NCI-H1105 (cell line): ENCODE results near the gene ANKLE2.
"Not testable (repeated sequence)": the region's sequence is repeated elsewhere in the genome, so short reads cannot be mapped to it uniquely, and the experiment has no call there.

Experiments used
- DNase-seq: peaks from one replicate; lab custom pipeline; 2025; lab: John Stamatoyannopoulos, UW

The ANKLE2 gene

DNA sequence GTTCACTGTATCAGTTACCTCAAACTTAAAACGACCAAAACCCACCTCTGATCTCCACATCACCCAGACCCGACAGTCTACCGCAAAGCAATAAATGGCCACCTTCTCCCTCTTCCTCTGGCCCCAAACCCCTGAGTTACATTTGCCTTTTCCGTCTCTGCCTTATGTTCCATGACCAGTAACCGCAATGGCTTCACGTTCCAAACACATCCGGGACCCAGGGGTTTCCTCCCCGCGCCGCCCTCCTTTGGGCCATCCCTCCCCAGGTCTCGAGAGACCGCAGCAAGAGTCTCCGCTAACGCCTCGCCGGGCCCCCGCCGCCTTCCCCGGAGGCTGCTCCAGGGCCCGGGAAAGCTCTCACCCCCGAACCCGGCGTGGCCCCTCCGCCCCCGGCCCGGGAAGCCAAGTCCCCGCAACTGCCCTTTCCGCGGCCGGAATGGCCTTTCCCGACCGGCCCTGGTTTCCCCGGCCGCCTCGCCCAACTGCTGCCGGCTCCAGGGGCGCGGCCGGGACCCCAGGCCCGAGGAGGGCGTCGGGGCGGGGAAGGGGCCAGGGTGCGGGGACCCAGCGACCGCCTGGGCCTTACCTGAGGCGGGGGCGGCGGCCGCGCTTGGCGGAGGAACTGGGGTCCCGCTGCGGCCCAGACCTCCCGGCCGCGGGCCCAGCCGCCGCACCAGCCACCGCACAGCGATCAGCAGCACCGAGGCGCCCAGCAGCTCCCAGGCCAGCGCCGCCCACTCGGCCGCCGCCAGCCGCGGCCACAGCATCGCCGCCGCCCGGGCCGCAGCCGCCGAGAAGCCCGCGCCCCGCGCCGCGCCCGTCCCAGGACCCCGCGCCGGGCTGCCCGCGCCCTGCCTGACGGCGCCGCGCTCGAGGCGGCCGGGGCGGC lies at the start of gene ANKLE2:
TSS of gene ANKLE2 (minus strand) at position 801 of the 889 bp plus-strand sequence. CDS start at position 767, 34 bp downstream.
- no peak for DNase-seq

DNA sequence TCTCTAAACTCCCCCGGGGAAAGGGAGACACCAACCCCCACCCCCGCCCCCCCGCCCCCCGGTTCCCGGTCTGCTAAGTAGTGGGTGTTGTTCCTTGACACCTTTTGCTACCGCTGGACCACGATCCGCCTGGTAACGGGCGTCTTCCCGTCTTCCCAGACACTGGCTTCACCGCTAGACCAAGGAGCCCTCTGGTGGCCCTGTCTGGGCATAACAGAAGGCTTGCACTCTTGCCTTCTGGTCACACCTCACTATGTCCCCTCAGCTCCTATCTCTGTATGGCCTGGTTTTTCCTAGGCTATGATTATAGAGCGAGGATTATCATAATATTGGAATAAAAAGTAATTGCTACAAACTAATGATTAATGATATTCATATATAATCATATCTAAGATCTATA lies 47.8 kb upstream of the ANKLE2 start:
- not testable (repeated sequence) for DNase-seq

- no peak for DNase-seq
Measured at GRCh38 chr12:132807295-132808092, 45.9 kb upstream of the ANKLE2 start.

- DNase-seq: no peak
Measured at GRCh38 chr12:132806857-132807256, 45.2 kb upstream of the ANKLE2 start.

DNA sequence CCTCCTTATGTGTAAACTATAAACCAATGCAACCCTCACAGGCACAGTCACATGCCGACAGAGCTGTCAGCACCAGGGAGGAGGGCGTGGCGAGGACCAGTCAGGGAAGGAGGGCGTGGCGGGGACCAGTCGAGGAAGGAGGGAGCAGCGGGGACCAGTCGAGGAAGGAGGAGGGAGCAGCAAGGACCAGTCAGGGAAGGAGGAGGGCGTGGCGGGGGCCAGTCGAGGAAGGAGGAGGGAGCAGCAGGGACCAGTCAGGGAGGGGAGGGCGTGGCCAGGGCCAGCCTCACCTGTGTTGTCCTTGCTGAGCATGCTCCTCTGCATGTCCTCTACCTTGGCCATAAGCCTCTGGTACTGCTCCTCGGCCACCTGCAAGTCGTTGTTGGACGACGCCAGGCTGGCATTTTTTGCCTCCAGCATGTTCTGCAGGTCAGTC lies 42.8 kb upstream of the ANKLE2 start:
- no peak for DNase-seq

DNA sequence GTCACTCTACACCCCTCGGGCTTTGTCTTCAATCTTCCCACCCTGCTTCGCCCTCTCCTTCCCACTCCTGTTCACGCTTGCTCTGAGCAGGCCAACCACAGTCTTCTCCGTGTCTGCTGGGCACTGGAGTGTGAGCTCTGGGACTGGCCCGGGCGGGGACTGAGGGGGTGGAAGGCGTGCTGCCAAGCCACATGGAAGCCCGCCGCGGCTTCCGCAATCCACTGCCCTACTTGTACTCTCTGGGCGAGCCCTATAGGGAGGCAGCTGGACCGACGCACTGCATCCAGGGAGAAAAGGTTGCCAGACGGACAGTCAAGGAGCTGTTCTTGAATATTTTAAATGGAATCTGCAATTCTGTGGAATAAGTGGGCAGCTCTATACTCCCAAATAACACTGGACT lies 42.3 kb upstream of the ANKLE2 start:
- no peak for DNase-seq

DNA sequence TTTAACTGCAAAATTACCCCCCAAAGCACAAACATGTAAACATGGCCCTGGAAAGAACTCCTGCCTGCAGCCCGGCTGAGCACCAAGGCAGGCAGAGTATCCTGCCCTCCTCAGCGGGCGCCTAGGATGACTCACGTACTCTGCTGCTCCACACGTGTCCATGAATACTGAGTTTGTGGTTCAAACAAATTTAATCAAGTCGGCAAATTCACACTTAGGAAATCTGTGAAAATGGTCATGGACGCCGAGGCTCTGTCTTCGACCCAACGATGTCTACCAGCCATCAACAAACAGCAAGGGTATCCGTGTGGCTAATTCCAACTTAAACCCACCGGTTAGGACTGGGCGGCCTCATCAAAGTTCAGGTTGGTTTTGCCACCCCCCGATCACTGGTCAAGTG lies 41.5 kb upstream of the ANKLE2 start:
- DNase-seq: no peak

GRCh38 chr12:132801741-132802140 lies 40.1 kb upstream of the ANKLE2 start:
- no peak for DNase-seq

GRCh38 chr12:132798836-132799235 lies 37.2 kb upstream of the ANKLE2 start:
- no peak for DNase-seq

DNA sequence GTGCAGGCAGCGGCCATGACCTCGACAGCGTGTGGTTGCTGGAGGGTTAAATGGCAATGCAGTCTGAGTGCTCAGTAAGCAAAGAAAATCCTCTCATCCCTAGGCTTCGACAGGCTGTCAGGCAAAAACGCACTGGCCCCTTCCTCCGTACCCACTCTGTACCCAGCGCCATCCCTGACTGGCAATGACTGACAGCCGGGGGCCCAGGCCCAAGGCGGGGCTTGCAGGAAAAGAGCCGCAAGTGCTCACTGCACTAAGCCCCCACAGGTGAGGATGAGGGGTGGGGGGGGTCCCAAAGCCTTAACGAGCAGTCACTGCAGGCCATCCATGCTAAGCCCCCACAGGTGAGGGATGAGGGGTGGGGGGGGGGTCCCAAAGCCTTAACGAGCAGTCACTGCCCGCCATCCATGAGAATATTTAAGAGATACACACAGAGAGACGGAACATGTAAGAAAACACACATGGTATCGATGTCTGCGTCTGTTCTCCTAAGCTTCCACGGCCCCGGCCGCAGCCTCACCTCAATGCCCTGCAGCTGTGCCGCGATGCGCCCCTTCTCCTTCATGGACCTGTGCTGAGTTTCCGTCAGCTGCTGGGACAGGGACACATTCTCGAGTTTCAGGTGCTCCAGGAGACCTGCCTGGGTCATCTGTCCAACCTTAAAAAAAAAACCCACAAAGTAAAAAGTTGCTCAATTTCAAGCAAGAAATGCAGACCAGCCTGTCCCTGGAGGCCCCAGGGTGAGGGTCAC lies 36.4 kb upstream of the ANKLE2 start:
- no peak for DNase-seq

DNA sequence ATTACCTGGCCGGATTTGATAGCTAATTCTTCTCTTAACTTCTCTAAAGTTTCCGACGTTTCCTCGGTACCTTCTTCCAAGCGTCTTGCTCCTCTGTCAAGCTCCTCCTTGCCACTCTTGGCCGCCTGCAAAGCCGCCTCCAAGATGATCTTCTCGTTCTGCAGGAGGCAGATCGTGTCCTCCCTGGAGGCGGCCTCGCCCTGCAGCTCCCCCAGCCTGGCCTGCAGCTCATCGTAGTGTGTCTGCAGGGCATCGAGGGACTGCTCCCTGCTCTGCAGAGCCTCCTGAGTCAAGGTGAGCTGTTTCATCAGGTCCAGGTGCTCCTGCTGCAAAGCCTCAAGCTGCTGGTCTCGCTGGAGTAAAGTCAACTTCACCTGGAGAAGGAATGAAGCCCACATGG lies 34.2 kb upstream of the ANKLE2 start:
- DNase-seq: no peak

DNA sequence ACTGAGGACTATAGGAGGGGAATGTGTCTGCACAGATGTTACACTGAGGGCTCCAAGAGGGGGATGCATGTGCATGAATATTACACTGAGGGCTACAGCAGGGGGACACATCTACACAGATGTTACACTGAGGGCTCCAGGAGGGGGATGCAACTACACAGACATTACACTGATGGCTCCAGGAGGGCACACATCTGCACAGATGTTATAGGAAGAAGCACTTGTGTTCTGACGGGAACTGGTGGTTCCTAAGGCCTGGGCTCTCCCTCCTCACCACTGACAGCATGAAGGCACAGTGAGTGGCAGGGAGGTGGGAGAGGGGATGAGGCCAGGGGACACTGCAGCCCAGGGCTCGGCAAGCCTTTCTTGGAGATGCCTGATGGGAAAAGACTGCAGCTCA lies 30.3 kb upstream of the ANKLE2 start:
- not testable (repeated sequence) for DNase-seq

- no peak for DNase-seq
Measured at GRCh38 chr12:132789099-132789471, 27.5 kb upstream of the ANKLE2 start.

GRCh38 chr12:132788375-132789098 lies 26.9 kb upstream of the ANKLE2 start:
- DNase-seq: no peak

GRCh38 chr12:132787877-132788276 lies 26.2 kb upstream of the ANKLE2 start:
- DNase-seq: no peak

DNA sequence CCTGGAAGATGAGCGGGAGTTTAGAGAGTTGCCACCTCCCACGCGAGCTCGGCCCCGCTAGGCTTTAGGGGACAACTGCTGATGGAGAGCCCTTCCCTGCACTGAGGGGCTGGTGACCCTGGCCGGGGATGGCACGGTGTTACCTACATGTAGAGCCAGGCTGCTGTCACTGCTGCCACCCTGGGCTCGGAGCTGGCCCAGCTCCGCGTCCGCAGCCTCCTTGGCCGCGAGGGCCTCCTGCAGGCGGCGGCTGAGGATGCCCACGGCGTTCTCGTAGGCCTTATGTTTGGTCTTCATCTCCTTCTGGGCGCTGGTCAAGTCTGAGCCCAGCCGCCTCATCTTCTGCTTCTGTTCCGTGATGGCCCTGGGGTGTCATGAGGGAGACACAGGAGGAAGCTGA lies 24.6 kb upstream of the ANKLE2 start:
- DNase-seq: no peak

DNA sequence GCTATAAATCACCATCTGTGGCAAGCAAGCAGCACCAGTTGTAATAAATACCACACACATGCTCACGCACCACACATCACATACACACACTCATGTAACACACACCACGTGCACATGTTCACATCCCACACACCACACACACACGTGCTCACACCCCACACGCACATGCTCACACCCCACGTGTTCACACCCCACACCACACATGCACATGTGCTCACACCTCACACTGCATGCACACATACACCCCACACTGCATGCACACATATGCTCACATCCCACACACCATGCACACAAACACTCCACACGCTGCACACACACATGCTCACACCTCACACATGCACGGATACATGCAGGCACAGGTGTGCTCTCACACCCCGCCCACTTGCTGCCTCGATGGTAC lies 22.9 kb upstream of the ANKLE2 start:
- no peak for DNase-seq

DNA sequence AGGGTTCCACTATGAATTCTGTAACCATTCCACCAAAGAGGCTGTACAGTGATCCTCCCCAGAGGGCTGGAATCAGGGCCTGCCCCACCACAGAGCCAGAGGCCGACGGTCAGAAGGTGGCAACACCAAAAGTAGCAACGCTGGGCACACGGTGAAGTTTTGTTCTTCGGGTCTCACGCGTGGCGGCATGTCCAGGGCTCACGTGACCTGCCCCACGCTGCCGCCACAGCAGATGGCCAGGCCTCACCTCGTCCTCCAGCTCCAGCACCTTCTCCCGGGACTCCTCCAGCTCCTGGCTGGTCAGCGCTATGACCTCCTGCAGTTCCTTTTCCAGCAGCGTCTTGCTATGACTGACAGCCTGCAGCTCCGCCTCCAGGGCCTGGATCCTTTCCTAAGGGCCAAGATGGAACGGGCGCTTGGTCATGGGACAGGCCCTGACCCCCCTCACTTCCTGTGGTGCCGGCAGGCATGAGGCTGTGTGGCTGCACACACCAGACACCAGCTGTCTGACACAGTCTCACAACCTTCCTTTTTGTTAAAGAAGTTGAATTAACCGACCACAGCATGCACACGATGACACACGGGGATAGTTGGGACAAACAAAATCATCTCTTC lies 22.4 kb upstream of the ANKLE2 start:
- no peak for DNase-seq

- no peak for DNase-seq
Measured at GRCh38 chr12:132781938-132782337, 20.3 kb upstream of the ANKLE2 start.

DNA sequence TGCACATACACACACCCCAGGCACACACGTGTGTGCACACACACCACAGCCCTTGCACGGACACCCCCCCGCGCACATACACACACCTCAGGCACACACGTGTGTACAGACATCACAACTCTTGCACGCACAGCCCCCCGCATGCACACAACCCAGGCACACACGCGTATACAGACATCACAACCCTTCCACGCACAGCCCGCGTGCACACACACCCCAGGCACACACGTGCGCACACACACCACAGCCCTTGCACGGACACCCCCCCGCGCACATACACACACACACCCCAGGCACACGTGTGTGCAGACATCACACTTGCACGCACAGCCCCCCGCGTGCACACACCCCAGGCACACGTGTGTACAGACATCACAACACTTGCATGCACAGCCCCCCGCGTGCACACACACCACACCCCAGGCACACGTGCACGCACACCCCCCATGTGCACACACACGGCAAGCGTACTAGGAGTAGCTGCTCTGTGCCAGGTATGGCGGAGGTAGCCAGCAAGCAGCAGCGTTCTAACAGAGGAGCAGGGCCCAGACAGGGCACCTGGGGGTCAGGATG lies 18.2 kb upstream of the ANKLE2 start:
- DNase-seq: no peak

- no peak for DNase-seq
Measured at GRCh38 chr12:132777614-132778013, 16.0 kb upstream of the ANKLE2 start.
